GM21381 (cell line): Measurements from ENCODE around the gene OMA1.
"Not testable (repeated sequence)": the region's sequence is repeated elsewhere in the genome, so short reads cannot be mapped to it uniquely, and the experiment has no call there.

Source experiments
- ATAC-seq: cut with Tn5 transposase; IDR thresholded peaks from one replicate; pipeline ENCODE4 v1.9.1; 2021; ENCODE audit warnings: mild to moderate bottlenecking, moderate library complexity; ENCODE audit not compliant: unreplicated experiment

The OMA1 gene

GRCh38 chr1:58546520-58547308 lies at the start of gene OMA1:
TSS of gene OMA1 (minus strand) at chr1:58546726. CDS start at chr1:58539294, 7,432 bp downstream.
- peak; percentile 94 for ATAC-seq

GRCh38 chr1:58594546-58594945 lies 48.0 kb upstream of the OMA1 start:
- no peak for ATAC-seq

- ATAC-seq: no peak
Observed at GRCh38 chr1:58592522-58593134, 46.1 kb upstream of the OMA1 start.

GRCh38 chr1:58591806-58592205 lies 45.3 kb upstream of the OMA1 start:
- no peak for ATAC-seq

- ATAC-seq: no peak
Observed at GRCh38 chr1:58590019-58590418, 43.5 kb upstream of the OMA1 start.

GRCh38 chr1:58588396-58588795 lies 41.9 kb upstream of the OMA1 start:
- ATAC-seq: no peak

GRCh38 chr1:58587667-58588066 lies 41.1 kb upstream of the OMA1 start:
- no peak for ATAC-seq

GRCh38 chr1:58586271-58586670 lies 39.7 kb upstream of the OMA1 start:
- ATAC-seq: no peak

- no peak for ATAC-seq
Observed at GRCh38 chr1:58585581-58586151, 39.1 kb upstream of the OMA1 start.

- no peak for ATAC-seq
Observed at GRCh38 chr1:58585166-58585565, 38.6 kb upstream of the OMA1 start.

GRCh38 chr1:58584082-58584895 lies 37.8 kb upstream of the OMA1 start:
- ATAC-seq: peak; percentile 60

- ATAC-seq: no peak
Observed at GRCh38 chr1:58583496-58583895, 37.0 kb upstream of the OMA1 start.

- ATAC-seq: not testable (repeated sequence)
Observed at GRCh38 chr1:58582143-58582542, 35.6 kb upstream of the OMA1 start.

- ATAC-seq: no peak
Observed at GRCh38 chr1:58581641-58582040, 35.1 kb upstream of the OMA1 start.

GRCh38 chr1:58580186-58580585 lies 33.7 kb upstream of the OMA1 start:
- no peak for ATAC-seq

- ATAC-seq: no peak
Observed at GRCh38 chr1:58577654-58578030, 31.1 kb upstream of the OMA1 start.

GRCh38 chr1:58576727-58577653 lies 30.5 kb upstream of the OMA1 start, which contains the start of gene TACSTD2:
TSS of gene TACSTD2 (minus strand) at chr1:58577252. CDS start at chr1:58577156, 96 bp downstream.
- no peak for ATAC-seq

GRCh38 chr1:58576325-58576726 lies 29.8 kb upstream of the OMA1 start:
- ATAC-seq: no peak

- no peak for ATAC-seq
Observed at GRCh38 chr1:58575551-58576324, 29.2 kb upstream of the OMA1 start.
